ENCODE results near the gene PTK7.

PTK7 gene

DNA sequence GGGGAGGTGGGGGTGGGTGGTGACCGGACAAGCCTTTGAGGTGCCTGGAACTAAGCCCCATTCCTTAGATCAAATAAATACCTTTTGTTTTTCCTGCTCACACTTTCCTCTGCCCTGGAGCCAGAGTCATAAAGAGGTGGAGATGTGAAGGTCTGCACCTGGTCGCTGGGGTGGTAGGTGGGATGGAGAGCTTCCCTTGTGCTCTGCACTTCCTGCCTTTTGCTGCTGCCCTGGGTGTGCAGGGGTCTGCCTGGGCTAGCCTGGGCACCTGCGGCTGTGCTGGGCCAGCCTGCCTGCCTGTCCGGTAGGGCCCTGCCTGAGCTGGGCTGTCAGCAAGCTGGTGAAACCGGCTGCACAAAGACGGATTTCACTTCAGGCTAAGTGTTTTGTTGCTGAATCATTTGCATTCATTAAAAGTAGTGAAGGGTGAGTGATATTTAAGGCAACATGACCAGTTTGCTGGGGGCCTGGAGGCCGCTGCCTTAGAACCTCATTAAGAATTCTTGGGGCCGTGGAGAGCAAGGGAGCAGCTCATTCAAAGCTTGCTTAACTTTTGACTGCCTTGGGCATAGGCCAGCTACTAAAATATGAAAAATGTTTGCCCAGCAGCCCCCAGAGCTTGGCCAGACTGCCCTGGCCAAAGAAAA, 20.5 kb downstream of the PTK7 start:
- no peaks in the 10 kb centered on the region for H3K36me3 ChIP-seq (ENCODE audit: insufficient read depth, low read length)
- no peak for ATAC-seq (ENCODE audit: insufficient read depth, low read depth)
- no peak overlapping the region for H3K9ac ChIP-seq (ENCODE audit: low read depth, low read length)

DNA sequence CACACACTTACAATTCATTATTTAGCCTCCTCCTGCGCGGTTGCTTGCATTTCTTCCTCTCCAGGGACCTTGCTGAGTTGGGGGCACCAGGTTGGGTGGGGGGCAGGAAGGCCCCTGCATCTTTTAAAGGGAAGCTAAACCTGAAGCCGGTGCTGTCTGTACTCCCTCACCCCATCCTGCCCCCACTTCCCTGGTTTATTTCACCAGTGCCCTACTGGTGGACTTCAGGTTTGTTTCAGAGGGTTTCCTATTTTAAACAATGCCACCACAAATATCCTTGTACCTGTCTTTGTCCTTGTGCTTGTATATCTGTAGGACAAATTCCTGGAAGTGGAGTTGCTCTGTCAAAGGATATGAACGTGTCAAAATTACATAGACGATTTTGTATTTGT, 21.0 kb downstream of the PTK7 start:
- H3K27ac ChIP-seq (ENCODE audit: low read length): no peak overlapping the region
- H3K27me3 ChIP-seq (ENCODE audit: insufficient read depth, low read length, poor library complexity): no peaks in the 10 kb centered on the region
- H3K4me2 ChIP-seq (ENCODE audit: insufficient read depth, low read length): no peak overlapping the region
- no peak overlapping the region for H3K4me3 ChIP-seq (ENCODE audit: low read depth in 1 of 2, low read length in 2 of 2)
- H3K9me3 ChIP-seq (ENCODE audit: insufficient read depth, low read length, severe bottlenecking): no peaks in the 10 kb centered on the region
- peaks cover 48% of the 10 kb centered on the region for H4K20me1 ChIP-seq (ENCODE audit: insufficient read depth, low read length)
- no peaks in the 10 kb centered on the region for H3K36me3 ChIP-seq (ENCODE audit: insufficient read depth, low read length)
- no peak for TF ChIP-seq EZH2 (IDR thresholded peaks at IDR 0.05; ENCODE audit: borderline replicate concordance, low read depth, low read length, severe bottlenecking)
- peaks cover 60% of the 10 kb centered on the region for H3K79me2 ChIP-seq (ENCODE audit: insufficient read depth, low read length)
- H2AFZ ChIP-seq (ENCODE audit: low read depth, low read length): no peak overlapping the region
- DNase-seq: no peak
- H3K4me1 ChIP-seq (ENCODE audit: insufficient read depth, low read length): peaks cover 21% of the 10 kb centered on the region
- no peak overlapping the region for H3K9ac ChIP-seq (ENCODE audit: low read depth, low read length)
- no peak for ATAC-seq (ENCODE audit: insufficient read depth, low read depth)

More for the DNA sequence above, 20.5 kb downstream of the PTK7 start:
- Histone ChIP-seq H3K79me2 (ENCODE audit: insufficient read depth, low read length) (peaks cover 58% of the 10 kb centered on the region), H4K20me1 (ENCODE audit: insufficient read depth, low read length) (peaks cover 46% of the 10 kb centered on the region), H3K27ac (ENCODE audit: low read length) (no peak overlapping the region), H2AFZ (ENCODE audit: low read depth, low read length) (no peak overlapping the region), H3K4me3 (ENCODE audit: low read depth in 1 of 2, low read length in 2 of 2) (no peak overlapping the region), H3K4me1 (ENCODE audit: insufficient read depth, low read length) (peaks cover 26% of the 10 kb centered on the region), H3K4me2 (ENCODE audit: insufficient read depth, low read length) (no peak overlapping the region), H3K27me3 (ENCODE audit: insufficient read depth, low read length, poor library complexity) (no peaks in the 10 kb centered on the region), H3K9me3 (ENCODE audit: insufficient read depth, low read length, severe bottlenecking) (no peaks in the 10 kb centered on the region)
- TF ChIP-seq, protein P1, sequence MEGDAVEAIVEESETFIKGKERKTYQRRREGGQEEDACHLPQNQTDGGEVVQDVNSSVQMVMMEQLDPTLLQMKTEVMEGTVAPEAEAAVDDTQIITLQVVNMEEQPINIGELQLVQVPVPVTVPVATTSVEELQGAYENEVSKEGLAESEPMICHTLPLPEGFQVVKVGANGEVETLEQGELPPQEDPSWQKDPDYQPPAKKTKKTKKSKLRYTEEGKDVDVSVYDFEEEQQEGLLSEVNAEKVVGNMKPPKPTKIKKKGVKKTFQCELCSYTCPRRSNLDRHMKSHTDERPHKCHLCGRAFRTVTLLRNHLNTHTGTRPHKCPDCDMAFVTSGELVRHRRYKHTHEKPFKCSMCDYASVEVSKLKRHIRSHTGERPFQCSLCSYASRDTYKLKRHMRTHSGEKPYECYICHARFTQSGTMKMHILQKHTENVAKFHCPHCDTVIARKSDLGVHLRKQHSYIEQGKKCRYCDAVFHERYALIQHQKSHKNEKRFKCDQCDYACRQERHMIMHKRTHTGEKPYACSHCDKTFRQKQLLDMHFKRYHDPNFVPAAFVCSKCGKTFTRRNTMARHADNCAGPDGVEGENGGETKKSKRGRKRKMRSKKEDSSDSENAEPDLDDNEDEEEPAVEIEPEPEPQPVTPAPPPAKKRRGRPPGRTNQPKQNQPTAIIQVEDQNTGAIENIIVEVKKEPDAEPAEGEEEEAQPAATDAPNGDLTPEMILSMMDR (IDR thresholded peaks at IDR 0.05; ENCODE audit: borderline replicate concordance, extremely low read depth, low read length, poor library complexity, severe bottlenecking): no peak
- TF ChIP-seq EZH2 (IDR thresholded peaks at IDR 0.05; ENCODE audit: borderline replicate concordance, low read depth, low read length, severe bottlenecking): no peak
- no peak for DNase-seq

DNA sequence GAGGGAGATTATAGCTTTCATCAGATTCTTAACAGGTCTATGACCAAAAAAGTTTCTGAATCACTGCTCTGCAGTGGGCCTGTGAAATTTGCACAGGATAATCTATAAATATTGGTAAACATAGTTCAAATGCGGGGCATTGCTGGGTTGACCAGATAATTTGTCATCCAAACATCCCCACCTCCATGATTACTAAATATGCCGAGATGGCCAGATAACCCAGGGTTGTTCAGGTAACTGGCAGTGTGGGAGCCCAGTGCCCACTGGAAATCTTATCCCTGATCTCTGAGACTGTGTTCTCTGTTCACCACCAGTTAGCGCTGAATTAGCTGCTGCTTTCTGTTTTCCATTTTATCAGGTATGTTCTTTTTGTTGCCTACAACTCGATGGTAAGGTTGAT, 21.4 kb downstream of the PTK7 start:
- Histone ChIP-seq H3K4me3 (ENCODE audit: low read depth in 1 of 2, low read length in 2 of 2) (no peak overlapping the region), H3K9ac (ENCODE audit: low read depth, low read length) (no peak overlapping the region), H3K27ac (ENCODE audit: low read length) (no peak overlapping the region), H3K4me2 (ENCODE audit: insufficient read depth, low read length) (no peak overlapping the region), H3K27me3 (ENCODE audit: insufficient read depth, low read length, poor library complexity) (no peaks in the 10 kb centered on the region), H2AFZ (ENCODE audit: low read depth, low read length) (no peak overlapping the region), H3K79me2 (ENCODE audit: insufficient read depth, low read length) (peaks cover 60% of the 10 kb centered on the region), H3K9me3 (ENCODE audit: insufficient read depth, low read length, severe bottlenecking) (no peaks in the 10 kb centered on the region), H4K20me1 (ENCODE audit: insufficient read depth, low read length) (peaks cover 46% of the 10 kb centered on the region), H3K4me1 (ENCODE audit: insufficient read depth, low read length) (peaks cover 17% of the 10 kb centered on the region), H3K36me3 (ENCODE audit: insufficient read depth, low read length) (no peaks in the 10 kb centered on the region)
- ATAC-seq (ENCODE audit: insufficient read depth, low read depth): no peak
- TF ChIP-seq, protein P1 (IDR thresholded peaks at IDR 0.05; ENCODE audit: borderline replicate concordance, extremely low read depth, low read length, poor library complexity, severe bottlenecking): no peak
- TF ChIP-seq EZH2 (IDR thresholded peaks at IDR 0.05; ENCODE audit: borderline replicate concordance, low read depth, low read length, severe bottlenecking): no peak
- no peak for DNase-seq

DNA sequence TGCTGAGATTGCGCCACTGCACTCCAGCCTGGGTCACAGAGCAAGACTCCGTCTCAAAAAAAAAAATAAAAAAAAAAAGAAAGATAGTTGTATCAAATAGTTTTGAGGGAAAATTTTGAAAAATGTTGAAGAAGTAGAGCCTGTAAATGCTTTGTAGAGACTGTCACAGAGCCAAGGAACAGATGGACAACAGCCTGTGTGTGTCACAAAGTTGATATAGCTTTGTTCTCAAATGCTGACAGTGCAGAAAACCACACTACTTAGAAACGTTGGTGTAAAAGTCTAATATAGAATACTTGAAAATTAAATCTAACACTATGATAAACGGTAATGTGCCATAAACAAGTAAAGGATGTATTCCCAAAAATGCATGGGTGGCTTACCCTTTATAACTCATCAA, 25.4 kb downstream of the PTK7 start:
- H3K36me3 ChIP-seq (ENCODE audit: insufficient read depth, low read length): no peaks in the 10 kb centered on the region
- peaks cover 32% of the 10 kb centered on the region for H4K20me1 ChIP-seq (ENCODE audit: insufficient read depth, low read length)
- H3K4me2 ChIP-seq (ENCODE audit: insufficient read depth, low read length): no peak overlapping the region
- H3K27me3 ChIP-seq (ENCODE audit: insufficient read depth, low read length, poor library complexity): no peaks in the 10 kb centered on the region
- no peak overlapping the region for H3K4me3 ChIP-seq (ENCODE audit: low read depth in 1 of 2, low read length in 2 of 2)
- no peaks in the 10 kb centered on the region for H3K4me1 ChIP-seq (ENCODE audit: insufficient read depth, low read length)
- no peak overlapping the region for H3K27ac ChIP-seq (ENCODE audit: low read length)
- ATAC-seq (ENCODE audit: insufficient read depth, low read depth) (no peak), DNase-seq (no peak)
- no peak for TF ChIP-seq EZH2 (IDR thresholded peaks at IDR 0.05; ENCODE audit: borderline replicate concordance, low read depth, low read length, severe bottlenecking)
- TF ChIP-seq, protein P1 (IDR thresholded peaks at IDR 0.05; ENCODE audit: borderline replicate concordance, extremely low read depth, low read length, poor library complexity, severe bottlenecking): no peak
- H3K79me2 ChIP-seq (ENCODE audit: insufficient read depth, low read length): peaks cover 39% of the 10 kb centered on the region
- no peak overlapping the region for H2AFZ ChIP-seq (ENCODE audit: low read depth, low read length)
- no peaks in the 10 kb centered on the region for H3K9me3 ChIP-seq (ENCODE audit: insufficient read depth, low read length, severe bottlenecking)
- H3K9ac ChIP-seq (ENCODE audit: low read depth, low read length): no peak overlapping the region

Data from DND-41 (cell line).